Sigmoid colon (tissue), 7 donors: ENCODE measurements around the gene COA6. TPM values are rescaled to one million over a fixed set of nuclear protein-coding genes. Genes with fewer than 3 reads are reported as not detected.
"Not testable (repeated sequence)": the region's sequence is repeated elsewhere in the genome, so short reads cannot be mapped to it uniquely, and the experiment has no call there.

Source experiments
- DNase-seq: peaks from one replicate; pipeline ENCODE4 v3.0.0-alpha.2; 2019
- H3K27ac ChIP-seq, 4 donors: fragments of 200-600 bp; sonication (generic); one replicate each; pipeline ENCODE4 v1.5.1; 2016 to 2019; ENCODE audit warnings: mild to moderate bottlenecking in 1 of 4
- H3K27me3 ChIP-seq, 3 donors: fragments of 200-600 bp; sonication (generic); one replicate each; pipeline ENCODE4 v1.5.1; 2019; ENCODE audit warnings: mild to moderate bottlenecking in 1 of 3
- H3K36me3 ChIP-seq, 4 donors: fragments of 200-600 bp; sonication (generic); one replicate each; pipeline ENCODE4 v1.5.1; 2016 to 2019
- H3K4me1 ChIP-seq, 4 donors: fragments of 200-600 bp; sonication (generic); one replicate each; pipeline ENCODE4 v1.5.1; 2017 to 2019
- H3K4me3 ChIP-seq, 4 donors: fragments of 200-600 bp; sonication (generic); one replicate each; pipeline ENCODE4 v1.5.1; 2017 to 2019; ENCODE audit warnings: mild to moderate bottlenecking in 2 of 4, moderate library complexity in 1 of 4
- H3K9me3 ChIP-seq, 4 donors: fragments of 200-600 bp in 3 of 4; sonication (generic) in 3 of 4; one replicate each; pipeline versions ENCODE4 v1.5.1 to v1.6.1; 2013 to 2019
- CTCF ChIP-seq, 4 experiments: fragments of 450-650 bp in 3 of 4; fragments of 200-600 bp in 1 of 4; IDR thresholded peaks; one replicate each; pipeline ENCODE4 v1.5.1; 2016 to 2019; ENCODE audit warnings: antibody characterized with exemption in 4 of 4, mild to moderate bottlenecking in 3 of 4, moderate library complexity in 2 of 4
- EP300 ChIP-seq, 4 donors: sonication (generic); formaldehyde crosslinking; IDR thresholded peaks; one replicate each; pipeline ENCODE4 v1.6.1; 2017; ENCODE audit warnings: antibody characterized with exemption in 4 of 4
- POLR2A ChIP-seq, 2 donors: fragments of 450-650 bp; IDR thresholded peaks; one replicate each; pipeline ENCODE4 v1.6.1; 2016; ENCODE audit warnings: antibody characterized with exemption in 2 of 2, mild to moderate bottlenecking in 2 of 2, moderate library complexity in 2 of 2
- POLR2AphosphoS5 ChIP-seq, 4 donors: sonication (generic); formaldehyde crosslinking; IDR thresholded peaks; one replicate each; pipeline ENCODE4 v1.6.1; 2017; ENCODE audit warnings: antibody characterized with exemption in 4 of 4
- WGBS, 2 donors: extraction: QIAGEN DNeasy Blood & Tissue Kit; methylation state at CpG; one replicate each; pipeline ENCODE4 v1.1.7; 2013; 5-methylcytosine and 5-hydroxymethylcytosine counted together
- intact Hi-C: fragments of 100-400 bp; cut with DNase I; formaldehyde crosslinking; loops from one replicate; pipeline ENCODE4 v1.15.1; 2023
- polyA plus RNA-seq, 3 donors: library from polyadenylated mRNA; stranded (reverse); fragments of 200-250 nt; gene quantifications; one replicate each; pipeline ENCODE4 v1.2.3, GENCODE V29; 2013
- total RNA-seq, 4 donors: library from RNA; depleted of rRNA; stranded (reverse); fragments of >200 nt; gene quantifications; one replicate each; pipeline ENCODE4 v1.1.0, GENCODE V29; 2016
- donor health status: healthy with polysubstance abuse.
- donor health status: Bipolar disorder and iron deficiency.
- donor health status: healthy.

COA6 gene
- total and polyA plus RNA-seq, 7 donors: 19.3 to 134 (median 33.1) TPM

GRCh38 chr1:234396871-234397270 is 23.6 kb downstream of the COA6 start:
- Histone ChIP-seq H3K4me3 (no peak overlapping the region), H3K9me3 (no peaks in the 10 kb centered on the region), H3K27ac (no peak overlapping the region), H3K4me1 (peaks cover 0 to 11% (median 4%) of the 10 kb centered on the region in 4 donors), H3K27me3 (no peaks in the 10 kb centered on the region), H3K36me3 (peaks cover 0 to 16% (median 5%) of the 10 kb centered on the region in 4 donors)
- WGBS, 2 donors: 81 to 88% methylated on average over 6 of the region's 6 CpGs
- intact Hi-C loops: no loop called here
- TF ChIP-seq EP300 (IDR thresholded peaks at IDR 0.05): no peak
- TF ChIP-seq POLR2AphosphoS5 (IDR thresholded peaks at IDR 0.05): no peak
- TF ChIP-seq CTCF (IDR thresholded peaks at IDR 0.05): no peak
- TF ChIP-seq POLR2A (IDR thresholded peaks at IDR 0.05): no peak
- DNase-seq: no peak

- H3K9me3 ChIP-seq: no peaks in the 10 kb centered on the region
- H3K27ac ChIP-seq: no peak overlapping the region
- WGBS, 2 donors: 66 to 86% methylated on average over 3 of the region's 5 CpGs
- DNase-seq: no peak
- intact Hi-C loops: no loop called here
- no peaks in the 10 kb centered on the region for H3K27me3 ChIP-seq
- peaks cover 0 to 11% (median 4%) of the 10 kb centered on the region in 4 donors for H3K4me1 ChIP-seq
- H3K4me3 ChIP-seq: no peak overlapping the region
- peaks cover 0 to 8% (median 2%) of the 10 kb centered on the region in 4 donors for H3K36me3 ChIP-seq
- TF ChIP-seq POLR2A (IDR thresholded peaks at IDR 0.05) (no peak), CTCF (IDR thresholded peaks at IDR 0.05) (no peak), EP300 (IDR thresholded peaks at IDR 0.05) (no peak), POLR2AphosphoS5 (IDR thresholded peaks at IDR 0.05) (no peak)
Measured at GRCh38 chr1:234397732-234398131, 24.5 kb downstream of the COA6 start.

- intact Hi-C loops: no loop called here
- Histone ChIP-seq H3K4me1 (peaks cover 0 to 11% (median 4%) of the 10 kb centered on the region in 4 donors), H3K27me3 (no peaks in the 10 kb centered on the region), H3K27ac (peak overlapping the region in 1 of 4 donors; percentile 1), H3K4me3 (peak overlapping the region in 1 of 4 donors; percentile 5), H3K9me3 (no peaks in the 10 kb centered on the region), H3K36me3 (no peaks in the 10 kb centered on the region)
- DNase-seq: no peak
- 41 to 76% methylated on average over 8 of the region's 8 CpGs for WGBS, 2 donors
- no peak for TF ChIP-seq POLR2AphosphoS5 (IDR thresholded peaks at IDR 0.05)
- no peak for TF ChIP-seq POLR2A (IDR thresholded peaks at IDR 0.05)
- no peak for TF ChIP-seq EP300 (IDR thresholded peaks at IDR 0.05)
- no peak for TF ChIP-seq CTCF (IDR thresholded peaks at IDR 0.05)
Measured at GRCh38 chr1:234398849-234399381, 25.7 kb downstream of the COA6 start.

GRCh38 chr1:234399515-234399914 is 26.3 kb downstream of the COA6 start:
- H3K9me3 ChIP-seq, H3K36me3 ChIP-seq, H3K27me3 ChIP-seq, H3K27ac ChIP-seq, DNase-seq, intact Hi-C loops, H3K4me3 ChIP-seq: not testable (repeated sequence)
- H3K4me1 ChIP-seq: peaks cover 0 to 11% (median 4%) of the 10 kb centered on the region in 4 donors
- WGBS, 2 donors: 82 to 86% methylated on average over 6 of the region's 6 CpGs

GRCh38 chr1:234400773-234401172 is 27.5 kb downstream of the COA6 start:
- peak overlapping the region in 1 of 4 donors; percentile 1 for H3K4me3 ChIP-seq
- H3K27ac ChIP-seq: peak overlapping the region in 3 of 4 donors; percentile 12 to 27 (median 16)
- no peak for TF ChIP-seq POLR2A (IDR thresholded peaks at IDR 0.05)
- TF ChIP-seq EP300 (IDR thresholded peaks at IDR 0.05): no peak
- TF ChIP-seq CTCF (IDR thresholded peaks at IDR 0.05): no peak
- TF ChIP-seq POLR2AphosphoS5 (IDR thresholded peaks at IDR 0.05): no peak

More at GRCh38 chr1:234400773-234401172, 27.5 kb downstream of the COA6 start:
- DNase-seq: no peak
- Histone ChIP-seq H3K9me3 (no peaks in the 10 kb centered on the region), H3K36me3 (peaks cover 0 to 9% (median 0%) of the 10 kb centered on the region in 4 donors), H3K4me1 (peaks cover 0 to 11% (median 4%) of the 10 kb centered on the region in 4 donors), H3K27me3 (no peaks in the 10 kb centered on the region)
- intact Hi-C loops: no loop called here
